H1 (cell line): Measurements from ENCODE around the gene DNAJB7. TPM values are rescaled to one million over a fixed set of nuclear protein-coding genes. Genes with fewer than 3 reads are reported as not detected.

Experiments
- CTCF ChIA-PET: fragments of 300-600 bp; sonication (Branson Sonifier 250); formaldehyde crosslinking; loops from one replicate; lab custom pipeline; 2021; ENCODE audit not compliant: partially characterized antibody; lab: Charles Lee
- POLR2A ChIA-PET: fragments of 300-600 bp; sonication (Branson Sonifier 250); formaldehyde crosslinking; loops from one replicate; lab custom pipeline; 2021; ENCODE audit warnings: inconsistent platforms; ENCODE audit not compliant: partially characterized antibody; lab: Charles Lee
- DNase-seq, 2 experiments: peaks; one replicate each; pipeline versions ENCODE4 v3.0.0 to v3.0.0-alpha.2; 2010 to 2022; ENCODE audit warnings: low spot score in 2 of 2, low read depth in 1 of 2, mixed read lengths in 1 of 2
- FAIRE-seq: peaks from 2 replicates; lab custom pipeline; 2011; peaks lifted over from hg19 to GRCh38; lab: Jason Lieb, UNC
- H2AFZ ChIP-seq: 2 replicates; pipeline ENCODE4 v1.8.1; 2012; ENCODE audit warnings: low read length, inconsistent platforms
- H2AK5ac ChIP-seq: 2 replicates; pipeline ENCODE4 v1.6.1; 2013; ENCODE audit warnings: low read depth, low read length
- H2BK120ac ChIP-seq: replicated peaks from 2 replicates; pipeline ENCODE3; 2013; ENCODE audit warnings: low read depth, low read length, inconsistent platforms
- H2BK12ac ChIP-seq: 2 replicates; pipeline ENCODE4 v1.6.1; 2013; ENCODE audit warnings: low read depth, low read length
- H2BK15ac ChIP-seq: 2 replicates; pipeline ENCODE4 v1.6.1; 2013; ENCODE audit warnings: low read length
- H2BK20ac ChIP-seq: 2 replicates; pipeline ENCODE4 v1.6.1; 2013; ENCODE audit warnings: low read length
- H2BK5ac ChIP-seq: 2 replicates; pipeline ENCODE4 v1.6.1; 2013; ENCODE audit warnings: low read depth, low read length
- H3K14ac ChIP-seq: 2 replicates; pipeline ENCODE4 v1.6.1; 2013; ENCODE audit warnings: inconsistent platforms; ENCODE audit not compliant: insufficient read length
- H3K18ac ChIP-seq: 2 replicates; pipeline ENCODE4 v1.6.1; 2013; ENCODE audit warnings: low read length; ENCODE audit errors: extremely low read depth
- H3K23ac ChIP-seq: 2 replicates; pipeline ENCODE4 v1.6.1; 2013; ENCODE audit warnings: inconsistent platforms; ENCODE audit not compliant: insufficient read length
- H3K23me2 ChIP-seq: 2 replicates; pipeline ENCODE4 v1.6.1; 2013; ENCODE audit warnings: low read depth, low read length
- H3K27ac ChIP-seq: 2 replicates; pipeline ENCODE4 v1.6.1; 2011; ENCODE audit warnings: low read depth, low read length, inconsistent platforms
- H3K27me3 ChIP-seq, 4 experiments: replicated peaks in 1 of 4; 1 replicate in 1 of 4; 2 replicates in 3 of 4; pipeline versions ENCODE4 v1.6.1 to v1.8.1; 2011 to 2013; ENCODE audit warnings: low read length in 3 of 4, mild to moderate bottlenecking in 3 of 4, inconsistent platforms in 2 of 4, mixed read lengths in 2 of 4, moderate library complexity in 1 of 4; ENCODE audit not compliant: control insufficient read depth in 3 of 4, insufficient read depth in 3 of 4; ENCODE audit errors: extremely low read depth in 1 of 4
- H3K36me3 ChIP-seq, 4 experiments: 2 replicates each; pipeline versions ENCODE4 v1.6.1 to v1.8.1; 2011 to 2013; ENCODE audit warnings: mild to moderate bottlenecking in 4 of 4, low read length in 3 of 4, moderate library complexity in 2 of 4, control low read depth in 1 of 4, inconsistent platforms in 1 of 4; ENCODE audit not compliant: insufficient read depth in 4 of 4, control insufficient read depth in 2 of 4
- H3K4ac ChIP-seq: replicated peaks from 2 replicates; pipeline ENCODE3; 2013; ENCODE audit warnings: low read length, low read depth, mixed read lengths, inconsistent platforms; ENCODE audit not compliant: insufficient read length
- H3K4me1 ChIP-seq, 4 experiments: replicated peaks in 1 of 4; 1 replicate in 1 of 4; 2 replicates in 3 of 4; pipeline versions ENCODE4 v1.6.1 to v1.8.1; 2011 to 2013; ENCODE audit warnings: low read length in 3 of 4, inconsistent platforms in 2 of 4, mixed read lengths in 1 of 4; ENCODE audit not compliant: insufficient read depth in 4 of 4, control insufficient read depth in 3 of 4
- H3K4me2 ChIP-seq, 2 experiments: 2 replicates each; pipeline versions ENCODE4 v1.6.1 to v1.8.1; 2011 to 2013; ENCODE audit warnings: low read depth in 2 of 2, low read length in 2 of 2, control low read depth in 1 of 2, inconsistent platforms in 1 of 2, mild to moderate bottlenecking in 1 of 2; ENCODE audit not compliant: insufficient read depth in 1 of 2
- H3K4me3 ChIP-seq, 4 experiments: fragments of 200-600, 300-600 bp in 1 of 4; sonication (generic), shearing (Covaris generic), sonication (Bioruptor Twin) in 1 of 4; 2 replicates each; pipeline versions ENCODE4 v1.5.1 to v1.8.1; 2011 to 2016; ENCODE audit warnings: low read length in 4 of 4, low read depth in 3 of 4, control low read depth in 2 of 4, inconsistent platforms in 2 of 4, mild to moderate bottlenecking in 2 of 4, mixed read lengths in 1 of 4, moderate library complexity in 1 of 4; ENCODE audit not compliant: insufficient read depth in 2 of 4; ENCODE audit errors: extremely low read depth in 1 of 4
- H3K56ac ChIP-seq: replicated peaks from 2 replicates; pipeline ENCODE3; 2013; ENCODE audit warnings: low read depth, mild to moderate bottlenecking, mixed read lengths, low read length, inconsistent platforms; ENCODE audit not compliant: insufficient read length
- H3K79me1 ChIP-seq: 2 replicates; pipeline ENCODE4 v1.6.1; 2013; ENCODE audit warnings: low read depth, low read length, control low read depth
- H3K79me2 ChIP-seq, 2 experiments: 2 replicates each; pipeline versions ENCODE4 v1.6.1 to v1.8.1; 2012 to 2013; ENCODE audit warnings: low read length in 2 of 2, mild to moderate bottlenecking in 2 of 2, inconsistent platforms in 1 of 2; ENCODE audit not compliant: insufficient read depth in 2 of 2, control insufficient read depth in 1 of 2
- H3K9ac ChIP-seq, 4 experiments: replicated peaks in 1 of 4; 1 replicate in 1 of 4; 2 replicates in 3 of 4; pipeline versions ENCODE4 v1.6.1 to v1.8.1; 2011 to 2013; ENCODE audit warnings: low read depth in 3 of 4, low read length in 3 of 4, control low read depth in 2 of 4, mild to moderate bottlenecking in 2 of 4, moderate library complexity in 2 of 4, inconsistent platforms in 1 of 4; ENCODE audit errors: extremely low read depth in 1 of 4
- H3K9me3 ChIP-seq, 2 experiments: 2 replicates each; pipeline versions ENCODE4 v1.6.1 to v1.8.1; 2012 to 2013; ENCODE audit warnings: mild to moderate bottlenecking in 2 of 2, moderate library complexity in 2 of 2, control low read depth in 1 of 2, inconsistent platforms in 1 of 2, low read depth in 1 of 2, low read length in 1 of 2, mixed read lengths in 1 of 2; ENCODE audit not compliant: insufficient read depth in 2 of 2
- H4K20me1 ChIP-seq, 2 experiments: replicated peaks in 1 of 2; 2 replicates each; pipeline versions ENCODE3 to v1.8.1; 2011 to 2013; ENCODE audit warnings: inconsistent platforms in 2 of 2, low read length in 2 of 2, mild to moderate bottlenecking in 1 of 2; ENCODE audit not compliant: insufficient read depth in 2 of 2, control insufficient read depth in 1 of 2
- H4K5ac ChIP-seq: 2 replicates; pipeline ENCODE4 v1.6.1; 2013; ENCODE audit warnings: low read length, low read depth, mixed read lengths, inconsistent platforms; ENCODE audit not compliant: insufficient read length
- H4K8ac ChIP-seq: 2 replicates; pipeline ENCODE4 v1.8.0; 2013; ENCODE audit warnings: mild to moderate bottlenecking, moderate library complexity, low read length, inconsistent platforms; ENCODE audit not compliant: insufficient read depth; ENCODE audit errors: extremely low read depth
- H4K91ac ChIP-seq: replicated peaks from 2 replicates; pipeline ENCODE3; 2013; ENCODE audit warnings: low read length, mixed read lengths, inconsistent platforms; ENCODE audit not compliant: insufficient read length
- BRCA1 ChIP-seq: IDR thresholded peaks from 2 replicates; pipeline ENCODE4 v1.6.1; 2012; ENCODE audit warnings: low read depth, low read length, improper control_type of control experiment
- RAD21 ChIP-seq, 2 experiments: IDR thresholded peaks in 1 of 2; conservative IDR thresholded peaks in 1 of 2; 2 replicates each; pipeline ENCODE4 v1.6.1; 2011; ENCODE audit warnings: low read depth in 2 of 2, low read length in 2 of 2, improper control_type of control experiment in 1 of 2, inconsistent platforms in 1 of 2, mild to moderate bottlenecking in 1 of 2, moderate library complexity in 1 of 2
- SIX5 ChIP-seq: IDR thresholded peaks from 2 replicates; pipeline ENCODE4 v1.6.1; 2011; ENCODE audit warnings: mild to moderate bottlenecking, low read depth, low read length
- SP1 ChIP-seq: IDR thresholded peaks from 2 replicates; pipeline ENCODE4 v1.6.1; 2011; ENCODE audit warnings: low read depth, low read length
- WGBS, 2 experiments: shearing (Covaris generic) in 1 of 2; methylation state at CpG; one replicate each; pipeline versions ENCODE4 v1.1.6 to v1.1.7; 2013 to 2015; ENCODE audit warnings: low lambda C conversion rate in 2 of 2, mixed read lengths in 2 of 2, inconsistent platforms in 1 of 2, low coverage in 1 of 2, missing lambda C conversion rate in 1 of 2; ENCODE audit not compliant: insufficient replicate concordance in 2 of 2, insufficient coverage in 1 of 2, insufficient read length in 1 of 2; ENCODE audit errors: extremely low coverage in 1 of 2, missing lambda C conversion rate in 1 of 2; 5-methylcytosine and 5-hydroxymethylcytosine counted together
- polyA plus RNA-seq, 7 experiments: library from polyadenylated mRNA; depleted of rRNA in 3 of 7; stranded (reverse) in 5 of 7; unstranded in 2 of 7; fragments of >200 nt in 5 of 7; fragments of 200-250 nt in 2 of 7; gene quantifications; 1 replicate in 5 of 7; 2 replicates in 1 of 7; 4 replicates in 1 of 7; pipeline versions ENCODE4 v1.2.1 to v1.2.3, GENCODE V29; 2011 to 2013; ENCODE audit warnings: missing spikeins in 2 of 7, mixed read lengths in 2 of 7
- total RNA-seq: library from RNA; stranded (reverse); fragmentation: NEBNext Ultra II Directional; extraction: Animal tissue kit (Norgen Biotek cat#: 25700); gene quantifications from 2 replicates; pipeline ENCODE4 v1.2.1, GENCODE V29; 2021

Gene DNAJB7
- total and polyA plus RNA-seq, 2 of the 8 experiments (the other 6 are each of a cell fraction or from before 2014, with no cell fraction given): not detected

DNA sequence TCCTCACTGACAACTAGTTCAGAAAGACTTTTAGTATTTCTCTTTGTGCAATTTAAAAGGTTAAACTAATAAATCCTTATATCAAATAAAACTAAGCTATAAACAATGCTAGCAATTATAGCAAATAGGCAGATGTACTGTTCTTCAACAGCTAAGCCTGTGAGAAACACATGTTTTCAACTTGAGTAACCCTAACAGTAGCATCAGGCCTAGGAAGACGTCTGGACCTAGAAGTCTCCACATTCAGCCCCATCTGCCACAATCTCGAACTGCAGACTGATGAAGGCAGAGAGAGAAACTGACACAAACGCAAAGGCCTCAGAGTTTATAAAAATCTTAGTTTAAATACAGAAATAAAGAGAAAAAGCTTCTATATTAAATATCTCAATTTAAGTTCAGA, 8.0 kb downstream of the DNAJB7 start:
- Histone ChIP-seq H2BK5ac (no peak overlapping the region), H2AK5ac (no peak overlapping the region), H3K79me2 (peaks cover 44 to 88% of the 10 kb centered on the region in 2 experiments), H4K91ac (no peak overlapping the region), H3K9me3 (no peaks in the 10 kb centered on the region), H2AFZ (no peak overlapping the region), H3K18ac (no peak overlapping the region), H2BK15ac (no peak overlapping the region), H3K36me3 (peaks cover 0 to 24% (median 1%) of the 10 kb centered on the region in 4 experiments; a peak in 3 of 8 replicates), H3K23ac (no peak overlapping the region), H3K4me3 (peak overlapping the region in 1 of 4 experiments; percentile 98; a peak in 2 of 8 replicates), H2BK20ac (no peak overlapping the region), H3K14ac (no peak overlapping the region), H2BK12ac (no peak overlapping the region), H3K9ac (no peak overlapping the region; a peak in 1 of 7 replicates), H4K8ac (no peak overlapping the region), H3K27me3 (no peaks in the 10 kb centered on the region), H3K23me2 (peaks cover 8% of the 10 kb centered on the region), H4K5ac (no peak overlapping the region), H3K56ac (no peak overlapping the region), H3K4me2 (peak overlapping the region in 1 of 2 experiments; percentile 68; a peak in 1 of 4 replicates), H3K79me1 (no peaks in the 10 kb centered on the region; the same call in 1 of the 2 replicates), H3K4me1 (peaks cover 0 to 6% (median 0%) of the 10 kb centered on the region in 4 experiments; a peak in 2 of 7 replicates), H3K4ac (no peak overlapping the region), H2BK120ac (no peak overlapping the region), H3K27ac (no peak overlapping the region), H4K20me1 (peaks cover 4 to 8% of the 10 kb centered on the region in 2 experiments)
- CTCF ChIA-PET: interaction anchor here (0.7 to 1.5 kb wide), 2 partner anchors 35 to 68 kb away, joined by 3 to 4 read pairs; partner anchors contain the start of gene SLC25A17
- WGBS, 2 experiments: 82% methylated on average over 3 of the region's 3 CpGs; no CpG with 5 or more reads in 1 of the 2 experiments
- DNase-seq (no peak), FAIRE-seq (no peak)
- TF ChIP-seq SIX5 (no peak), RAD21 (IDR thresholded peaks at IDR 0.05 in 1 of 2, conservative IDR thresholded peaks at IDR 0.05 in 1 of 2; ENCODE audit: low read depth in 2 of 2, low read length in 2 of 2) (no peak), SP1 (no peak), BRCA1 (no peak)
- POLR2A ChIA-PET: interaction anchor here (0.5 to 1.1 kb wide), 3 partner anchors 13 to 239 kb away, joined by 3 to 4 read pairs (median 4); partner anchors contain the start of gene EP300
